ENCODE results near the gene RANBP3. TPM values are rescaled to one million over a fixed set of nuclear protein-coding genes. Genes with fewer than 3 reads are reported as not detected.

The RANBP3 gene
- total and polyA plus RNA-seq, 2 of the 8 experiments (the other 6 are each of a cell fraction or from before 2014, with no cell fraction given), result 95.4 to 122 TPM

GRCh38 chr19:5936292-5936592 lies 41.7 kb downstream of the RANBP3 start:
- Histone ChIP-seq H2BK12ac (ENCODE audit: low read depth, low read length) (no peak overlapping the region), H3K23me2 (ENCODE audit: low read depth, low read length) (no peaks in the 10 kb centered on the region), H3K23ac (ENCODE audit: insufficient read length) (no peak overlapping the region), H2AK5ac (ENCODE audit: low read depth, low read length) (no peak overlapping the region), H3K79me1 (ENCODE audit: low read depth, low read length) (peaks cover 18% of the 10 kb centered on the region), H3K4me3 (ENCODE audit: extremely low read depth in 1 of 4, insufficient read depth in 2 of 4, low read depth in 3 of 4, low read length in 4 of 4) (no peak overlapping the region), H2AFZ (ENCODE audit: low read length) (no peak overlapping the region), H2BK5ac (ENCODE audit: low read depth, low read length) (peak overlapping the region; percentile 66; the same call in 1 of the 2 replicates), H3K4me2 (ENCODE audit: insufficient read depth in 1 of 2, low read depth in 2 of 2, low read length in 2 of 2) (no peak overlapping the region), H3K14ac (ENCODE audit: insufficient read length) (no peak overlapping the region), H3K4ac (replicated peaks; ENCODE audit: insufficient read length, low read depth, low read length) (no peak overlapping the region), H3K27ac (ENCODE audit: low read depth, low read length) (no peak overlapping the region), H3K9ac (replicated peaks in 1 of 4; ENCODE audit: extremely low read depth in 1 of 4, low read depth in 3 of 4, low read length in 3 of 4) (no peak overlapping the region), H4K5ac (ENCODE audit: insufficient read length, low read depth, low read length) (no peak overlapping the region), H2BK15ac (ENCODE audit: low read length) (no peak overlapping the region), H2BK120ac (replicated peaks; ENCODE audit: low read depth, low read length) (no peak overlapping the region), H3K9me3 (ENCODE audit: insufficient read depth in 2 of 2, low read depth in 1 of 2, low read length in 1 of 2) (no peaks in the 10 kb centered on the region), H3K18ac (ENCODE audit: extremely low read depth, low read length) (no peak overlapping the region), H3K79me2 (ENCODE audit: control insufficient read depth in 1 of 2, insufficient read depth in 2 of 2, low read length in 2 of 2) (peaks cover 0 to 13% of the 10 kb centered on the region in 2 experiments; a peak in 1 of 4 replicates), H4K20me1 (replicated peaks in 1 of 2; ENCODE audit: control insufficient read depth in 1 of 2, insufficient read depth in 2 of 2, low read length in 2 of 2) (peaks cover 10 to 21% of the 10 kb centered on the region in 2 experiments), H3K4me1 (replicated peaks in 1 of 4; ENCODE audit: control insufficient read depth in 3 of 4, insufficient read depth in 4 of 4, low read length in 3 of 4) (no peaks in the 10 kb centered on the region; a peak in 1 of 7 replicates), H4K91ac (replicated peaks; ENCODE audit: insufficient read length, low read length) (no peak overlapping the region), H3K27me3 (replicated peaks in 1 of 4; ENCODE audit: control insufficient read depth in 3 of 4, extremely low read depth in 1 of 4, insufficient read depth in 3 of 4, low read length in 3 of 4) (no peaks in the 10 kb centered on the region), H3K36me3 (ENCODE audit: control insufficient read depth in 2 of 4, insufficient read depth in 4 of 4, low read length in 3 of 4) (peaks cover 0 to 27% (median 12%) of the 10 kb centered on the region in 4 experiments; a peak in 6 of 8 replicates), H3K56ac (replicated peaks; ENCODE audit: insufficient read length, low read depth, low read length) (no peak overlapping the region), H2BK20ac (ENCODE audit: low read length) (no peak overlapping the region), H4K8ac (ENCODE audit: extremely low read depth, insufficient read depth, low read length) (no peak overlapping the region)
- no peak for TF ChIP-seq RBBP5 (IDR thresholded peaks at IDR 0.05; ENCODE audit: borderline replicate concordance, low read depth, low read length)
- TF ChIP-seq KDM4A (IDR thresholded peaks at IDR 0.05; ENCODE audit: low read depth, low read length, severe bottlenecking), result no peak
- no peak for TF ChIP-seq RAD21 (IDR thresholded peaks at IDR 0.05 in 1 of 2, conservative IDR thresholded peaks at IDR 0.05 in 1 of 2; ENCODE audit: low read depth in 2 of 2, low read length in 2 of 2)
- DNase-seq (ENCODE audit: low read depth in 1 of 2, low spot score in 2 of 2) (no peak), FAIRE-seq (no peak)
- ChIA-PET POLR2A (ENCODE audit: partially characterized antibody) (no interaction called here), CTCF (ENCODE audit: partially characterized antibody) (interaction anchor here (0.8 to 4.2 kb wide), 8 partner anchors 11 to 87 kb away, joined by 3 to 11 read pairs (median 4); no protein-coding TSS in a partner anchor)
- 88% methylated on average over 9 of the region's 9 CpGs; no CpG with 5 or more reads in 1 of the 2 experiments for WGBS, 2 experiments (ENCODE audit: extremely low coverage in 1 of 2, insufficient coverage in 1 of 2, insufficient read length in 1 of 2, insufficient replicate concordance in 2 of 2, low coverage in 1 of 2, low lambda C conversion rate in 2 of 2, missing lambda C conversion rate in 1 of 2)

All from H1 (cell line).